H4 (cell line): ENCODE results near the gene AQP12B. TPM values are rescaled to one million over a fixed set of nuclear protein-coding genes. Genes with fewer than 3 reads are reported as not detected.
"Not testable (repeated sequence)": the region's sequence is repeated elsewhere in the genome, so short reads cannot be mapped to it uniquely, and the experiment has no call there.

Experiments used
- DNase-seq: peaks from one replicate; pipeline ENCODE4 v3.0.0-alpha.2; 2015; ENCODE audit warnings: low spot score
- total RNA-seq: library from RNA; depleted of rRNA; stranded (reverse); fragments of >200 nt; shearing (Covaris generic); gene quantifications from 2 replicates; pipeline ENCODE4 v1.2.3, GENCODE V29; 2014

The AQP12B gene
- total RNA-seq, 1 experiment from 2014 or later: not detected

GRCh38 chr2:240701091-240701735 is 18.5 kb upstream of the AQP12B start:
- DNase-seq: no peak

GRCh38 chr2:240700616-240701015 is 17.9 kb upstream of the AQP12B start:
- DNase-seq: not testable (repeated sequence)

GRCh38 chr2:240699835-240700234 is 17.1 kb upstream of the AQP12B start:
- not testable (repeated sequence) for DNase-seq

GRCh38 chr2:240698852-240699561 is 16.3 kb upstream of the AQP12B start:
- DNase-seq: not testable (repeated sequence)

GRCh38 chr2:240696469-240696868 is 13.8 kb upstream of the AQP12B start:
- DNase-seq: not testable (repeated sequence)

GRCh38 chr2:240695593-240695992 is 12.9 kb upstream of the AQP12B start:
- not testable (repeated sequence) for DNase-seq

GRCh38 chr2:240694304-240694703 is 11.6 kb upstream of the AQP12B start:
- not testable (repeated sequence) for DNase-seq

GRCh38 chr2:240692583-240693561 is 10.2 kb upstream of the AQP12B start:
- DNase-seq: not testable (repeated sequence)

GRCh38 chr2:240691631-240692420 is 9.1 kb upstream of the AQP12B start, which contains the start of gene AQP12A:
TSS of gene AQP12A (plus strand) at chr2:240691866. CDS start at chr2:240691914, 48 bp downstream.
- not testable (repeated sequence) for DNase-seq

- DNase-seq: not testable (repeated sequence)
Observed at GRCh38 chr2:240691075-240691427, 8.4 kb upstream of the AQP12B start.

GRCh38 chr2:240690421-240691074 is 7.9 kb upstream of the AQP12B start:
- DNase-seq: not testable (repeated sequence)

GRCh38 chr2:240689975-240690374 is 7.3 kb upstream of the AQP12B start:
- no peak for DNase-seq

- DNase-seq: no peak
Observed at GRCh38 chr2:240688553-240688919, 5.9 kb upstream of the AQP12B start.

- no peak for DNase-seq
Observed at GRCh38 chr2:240687741-240688552, 5.3 kb upstream of the AQP12B start.

GRCh38 chr2:240687045-240687740 is 4.5 kb upstream of the AQP12B start:
- no peak for DNase-seq

GRCh38 chr2:240686460-240686859 is 3.8 kb upstream of the AQP12B start:
- no peak for DNase-seq

GRCh38 chr2:240685771-240686371 is 3.2 kb upstream of the AQP12B start:
- no peak for DNase-seq

GRCh38 chr2:240683980-240684728 is 1.5 kb upstream of the AQP12B start:
- DNase-seq: not testable (repeated sequence)
